Lung (tissue), 12 donors: Measurements from ENCODE around the gene TMEM121. TPM values are rescaled to one million over a fixed set of nuclear protein-coding genes. Genes with fewer than 3 reads are reported as not detected.
"Not testable (repeated sequence)": the region's sequence is repeated elsewhere in the genome, so short reads cannot be mapped to it uniquely, and the experiment has no call there.

Experiments used
- ATAC-seq: fragments of 200-7000 bp; cut with Tn5 transposase; one replicate; pipeline ENCODE4 v1.9.1; 2020; ENCODE audit warnings: moderate number of reproducible peaks; ENCODE audit not compliant: insufficient read depth, low FRiP score
- DNase-seq, 3 donors: peaks; one replicate each; pipeline ENCODE4 v3.0.0-alpha.2; 2013 to 2017
- H3K27ac ChIP-seq, 2 donors: one replicate each; pipeline ENCODE4 v1.5.1; 2013; ENCODE audit warnings: mild to moderate bottlenecking in 2 of 2, moderate library complexity in 2 of 2, control low read depth in 1 of 2, inconsistent platforms in 1 of 2, low read depth in 1 of 2, low read length in 1 of 2
- H3K27me3 ChIP-seq, 3 donors: one replicate each; pipeline ENCODE4 v1.5.1; 2013; ENCODE audit warnings: low read length in 2 of 3; ENCODE audit not compliant: control insufficient read depth in 3 of 3, insufficient read depth in 3 of 3
- H3K36me3 ChIP-seq, 4 donors: one replicate each; pipeline ENCODE4 v1.5.1; 2013; ENCODE audit warnings: low read length in 4 of 4, mild to moderate bottlenecking in 1 of 4, moderate library complexity in 1 of 4; ENCODE audit not compliant: control insufficient read depth in 4 of 4, insufficient read depth in 4 of 4
- H3K4me1 ChIP-seq, 5 donors: one replicate each; pipeline ENCODE4 v1.5.1; 2013; ENCODE audit warnings: low read length in 5 of 5, mild to moderate bottlenecking in 2 of 5, moderate library complexity in 1 of 5; ENCODE audit not compliant: control insufficient read depth in 5 of 5, insufficient read depth in 5 of 5
- H3K4me3 ChIP-seq: one replicate; pipeline ENCODE4 v1.5.1; 2013; ENCODE audit warnings: mild to moderate bottlenecking, control low read depth, moderate library complexity
- H3K9ac ChIP-seq, 2 donors: one replicate each; pipeline ENCODE4 v1.5.1; 2013; ENCODE audit warnings: low read length in 2 of 2, control low read depth in 1 of 2; ENCODE audit not compliant: insufficient read depth in 1 of 2
- H3K9me3 ChIP-seq, 4 donors: one replicate each; pipeline ENCODE4 v1.5.1; 2013; ENCODE audit warnings: low read length in 3 of 4, mild to moderate bottlenecking in 1 of 4, moderate library complexity in 1 of 4; ENCODE audit not compliant: control insufficient read depth in 4 of 4, insufficient read depth in 3 of 4
- WGBS, 2 donors: extraction: QIAGEN DNeasy Blood & Tissue Kit; methylation state at CpG; one replicate each; pipeline ENCODE4 v1.1.7; 2013; 5-methylcytosine and 5-hydroxymethylcytosine counted together
- polyA plus RNA-seq, 2 donors: library from polyadenylated mRNA; stranded (reverse); fragments of 200-250 nt; gene quantifications; one replicate each; pipeline ENCODE4 v1.2.1, GENCODE V29; 2013
- total RNA-seq, 2 donors: library from RNA; depleted of rRNA in 1 of 2; stranded (reverse); fragments of >200 nt in 1 of 2; gene quantifications; one replicate each; pipeline ENCODE4 v1.2.1, GENCODE V29; 2014 to 2021
- TF ChIP-seq, protein P1 (sequence below): IDR thresholded peaks from 2 replicates; pipeline ENCODE4 v1.5.1; 2012; ENCODE audit warnings: mild to moderate bottlenecking; ENCODE audit errors: control extremely low read depth, extremely low read depth
- donor health status: control.
- donor health status: control.
- donor health status: Bipolar disorder and iron deficiency.
- donor health status: healthy.
- donor health status: DM: yes; HTN: yes; CAD: no.

Gene TMEM121
- total and polyA plus RNA-seq, 4 donors: 1.1 to 5.4 (median 2.8) TPM

DNA sequence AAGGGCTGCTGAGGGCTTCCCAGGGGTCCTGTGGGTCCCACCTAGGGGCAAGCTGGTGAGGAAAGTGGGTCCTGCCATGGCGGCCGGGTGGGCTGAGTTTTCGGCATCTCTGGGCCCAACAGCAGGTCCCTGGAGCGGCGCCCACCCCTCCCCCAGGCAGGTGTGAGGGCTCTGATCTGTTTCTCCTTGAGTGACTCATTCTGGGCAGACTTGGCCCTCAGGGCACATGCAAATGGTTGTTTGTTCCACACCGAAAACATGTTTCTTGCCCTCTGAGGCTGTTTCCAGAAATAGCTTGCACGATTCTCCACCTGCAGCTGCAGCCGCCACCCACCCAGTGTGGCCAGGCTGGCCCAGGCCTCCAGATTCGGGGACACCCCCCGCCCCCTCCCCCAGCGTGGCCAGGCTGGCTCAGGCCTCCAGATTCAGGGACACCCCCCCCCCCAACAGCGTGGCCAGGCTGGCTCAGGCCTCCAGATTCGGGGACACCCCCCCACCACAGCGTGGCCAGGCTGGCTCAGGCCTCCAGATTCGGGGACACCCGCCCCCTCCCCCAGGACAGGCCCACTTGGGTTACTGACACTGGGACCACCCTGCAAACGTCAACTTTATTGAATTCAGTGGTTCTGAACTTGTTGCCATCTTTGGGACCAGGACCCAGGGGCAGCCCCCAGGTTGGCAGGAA, 48.8 kb downstream of the TMEM121 start:
- WGBS, 2 donors: 78 to 92% methylated on average over 5 to 7 of the region's 17 CpGs
- not testable (repeated sequence) for H3K27ac ChIP-seq, DNase-seq, H3K27me3 ChIP-seq, H3K4me1 ChIP-seq, ATAC-seq, H3K36me3 ChIP-seq, H3K9ac ChIP-seq, H3K4me3 ChIP-seq, H3K9me3 ChIP-seq

DNA sequence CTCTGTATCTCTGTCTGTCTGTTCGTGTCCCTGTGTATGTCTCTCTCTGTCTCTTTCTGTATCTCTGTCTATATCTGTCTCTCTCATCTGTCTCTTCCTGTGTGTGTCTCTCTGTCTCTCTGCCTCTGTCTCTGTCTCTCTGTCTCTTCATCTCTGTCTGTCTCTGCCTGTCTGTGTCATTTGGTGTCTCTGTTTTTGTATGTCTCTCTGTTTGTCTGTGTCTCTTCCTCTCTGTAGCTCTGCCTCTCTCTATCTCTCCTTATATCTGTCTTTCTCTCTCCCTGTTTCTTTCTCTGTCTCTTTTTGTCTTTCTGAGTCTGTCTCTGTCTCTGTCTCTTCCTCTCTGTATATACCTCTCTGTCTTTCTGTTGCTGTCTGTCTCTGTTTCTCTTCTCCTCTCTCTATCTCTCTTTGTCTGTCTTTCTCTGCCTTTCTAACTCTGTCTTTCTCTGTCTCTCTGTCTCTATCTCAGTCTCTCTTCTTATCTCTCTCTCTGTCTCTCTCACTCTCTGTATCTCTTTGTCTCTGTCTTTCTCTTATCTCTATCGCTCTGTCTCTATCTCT, 50.2 kb downstream of the TMEM121 start:
- WGBS, 2 donors: 83 to 91% methylated on average over 2 of the region's 2 CpGs
- no peak overlapping the region for H3K4me3 ChIP-seq
- H3K27ac ChIP-seq: no peak overlapping the region
- H3K9me3 ChIP-seq: peaks cover 0 to 2% (median 0%) of the 10 kb centered on the region in 4 donors
- H3K27me3 ChIP-seq: no peaks in the 10 kb centered on the region
- H3K4me1 ChIP-seq: no peaks in the 10 kb centered on the region
- DNase-seq (no peak), ATAC-seq (no peak)
- H3K36me3 ChIP-seq: no peaks in the 10 kb centered on the region
- TF ChIP-seq, protein P1, sequence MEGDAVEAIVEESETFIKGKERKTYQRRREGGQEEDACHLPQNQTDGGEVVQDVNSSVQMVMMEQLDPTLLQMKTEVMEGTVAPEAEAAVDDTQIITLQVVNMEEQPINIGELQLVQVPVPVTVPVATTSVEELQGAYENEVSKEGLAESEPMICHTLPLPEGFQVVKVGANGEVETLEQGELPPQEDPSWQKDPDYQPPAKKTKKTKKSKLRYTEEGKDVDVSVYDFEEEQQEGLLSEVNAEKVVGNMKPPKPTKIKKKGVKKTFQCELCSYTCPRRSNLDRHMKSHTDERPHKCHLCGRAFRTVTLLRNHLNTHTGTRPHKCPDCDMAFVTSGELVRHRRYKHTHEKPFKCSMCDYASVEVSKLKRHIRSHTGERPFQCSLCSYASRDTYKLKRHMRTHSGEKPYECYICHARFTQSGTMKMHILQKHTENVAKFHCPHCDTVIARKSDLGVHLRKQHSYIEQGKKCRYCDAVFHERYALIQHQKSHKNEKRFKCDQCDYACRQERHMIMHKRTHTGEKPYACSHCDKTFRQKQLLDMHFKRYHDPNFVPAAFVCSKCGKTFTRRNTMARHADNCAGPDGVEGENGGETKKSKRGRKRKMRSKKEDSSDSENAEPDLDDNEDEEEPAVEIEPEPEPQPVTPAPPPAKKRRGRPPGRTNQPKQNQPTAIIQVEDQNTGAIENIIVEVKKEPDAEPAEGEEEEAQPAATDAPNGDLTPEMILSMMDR: no peak
- no peak overlapping the region for H3K9ac ChIP-seq

DNA sequence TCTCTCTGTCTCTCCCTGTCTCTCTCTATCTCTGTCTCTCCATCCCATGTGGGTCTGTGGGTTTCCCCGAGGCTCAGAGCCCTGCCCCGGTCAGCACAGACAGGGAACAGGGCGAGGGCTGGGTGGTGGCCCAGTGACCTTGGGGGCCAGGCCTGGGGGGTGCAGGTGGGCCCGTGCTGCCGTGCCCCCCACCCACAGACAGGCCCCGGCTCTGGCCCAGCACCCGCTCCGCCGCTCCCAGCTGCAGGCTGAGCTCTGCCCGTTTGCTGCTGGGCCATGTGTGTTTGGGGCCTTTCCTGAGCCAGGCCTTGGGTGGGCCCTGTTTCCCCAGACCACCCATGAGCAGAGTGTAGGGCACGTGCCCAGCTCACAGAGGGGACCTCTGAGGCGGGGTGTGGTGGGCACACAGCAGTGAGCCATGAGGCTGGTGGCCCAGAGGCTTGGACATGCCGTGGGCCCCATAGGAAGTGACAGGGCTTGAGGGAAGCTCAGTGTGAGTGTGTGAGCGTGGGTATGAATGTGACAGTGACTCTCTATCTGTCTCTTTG, 51.0 kb downstream of the TMEM121 start:
- Histone ChIP-seq H3K9ac (no peak overlapping the region), H3K27ac (no peak overlapping the region), H3K9me3 (peaks cover 0 to 2% (median 0%) of the 10 kb centered on the region in 4 donors), H3K4me1 (no peaks in the 10 kb centered on the region), H3K4me3 (no peak overlapping the region), H3K27me3 (no peaks in the 10 kb centered on the region), H3K36me3 (no peaks in the 10 kb centered on the region)
- DNase-seq (no peak), ATAC-seq (no peak)
- TF ChIP-seq, protein P1: no peak
- WGBS, 2 donors: 85 to 86% methylated on average over 14 of the region's 14 CpGs

DNA sequence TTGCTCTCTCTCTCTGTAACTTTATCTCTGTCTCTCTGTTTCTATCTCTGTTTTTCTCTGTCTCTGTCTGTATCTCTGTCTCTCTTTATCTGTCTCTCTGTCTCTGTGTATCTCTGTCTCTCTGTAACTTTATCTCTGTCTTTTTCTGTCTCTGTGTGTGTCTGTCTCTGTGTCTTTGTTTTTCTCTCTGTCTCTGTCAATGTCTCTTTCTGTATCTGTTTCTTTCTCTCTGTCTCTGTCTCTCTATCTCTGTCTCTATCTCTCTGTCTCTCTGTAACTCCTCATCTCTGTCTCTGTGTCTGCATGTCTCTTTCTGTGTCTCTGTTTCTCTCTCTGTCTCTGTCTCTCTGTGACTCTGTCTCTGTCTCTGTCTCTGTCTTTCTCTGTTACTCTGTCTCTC, 51.7 kb downstream of the TMEM121 start:
- DNase-seq (no peak), ATAC-seq (no peak)
- H3K36me3 ChIP-seq: no peaks in the 10 kb centered on the region
- H3K4me3 ChIP-seq: no peak overlapping the region
- TF ChIP-seq, protein P1: no peak
- no peaks in the 10 kb centered on the region for H3K27me3 ChIP-seq
- H3K9ac ChIP-seq: no peak overlapping the region
- H3K27ac ChIP-seq: no peak overlapping the region
- H3K9me3 ChIP-seq: peaks cover 0 to 7% (median 2%) of the 10 kb centered on the region in 4 donors
- H3K4me1 ChIP-seq: no peaks in the 10 kb centered on the region

DNA sequence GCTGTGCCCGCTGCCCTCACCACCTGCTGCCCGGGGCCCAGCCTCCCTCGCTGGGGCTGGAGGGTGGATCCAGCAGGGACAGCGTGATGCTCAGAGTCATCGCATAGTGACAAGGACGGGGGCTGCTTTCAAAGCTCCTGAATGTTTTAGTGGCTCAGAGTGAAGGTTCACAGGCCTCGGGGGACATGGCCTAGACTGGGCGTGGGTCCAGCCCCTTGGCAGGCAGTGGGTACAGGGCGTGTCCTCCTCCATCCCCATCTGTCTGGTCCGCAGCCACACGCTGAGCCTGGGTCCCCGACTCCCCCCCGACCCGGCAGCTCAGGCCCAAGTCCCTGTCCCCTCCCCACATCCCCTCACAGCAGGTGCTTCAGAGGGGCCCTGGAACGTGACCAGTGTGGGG, 52.8 kb downstream of the TMEM121 start:
- not testable (repeated sequence) for H3K9me3 ChIP-seq, H3K4me1 ChIP-seq, H3K9ac ChIP-seq, H3K27ac ChIP-seq, H3K27me3 ChIP-seq, DNase-seq, H3K36me3 ChIP-seq, H3K4me3 ChIP-seq, ATAC-seq
- WGBS, 2 donors: 93% methylated on average over 4 of the region's 15 CpGs; no CpG with 5 or more reads in 1 of the 2 donors
